ENCODE results near the gene CD63.

- TF ChIP-seq POLR2AphosphoS5 (IDR thresholded peaks at IDR 0.05; ENCODE audit: low read depth, low read length), result no peak
- no peak for TF ChIP-seq SPI1 (IDR thresholded peaks at IDR 0.05; ENCODE audit: low read depth, low read length)
- TF ChIP-seq POLR2A (IDR thresholded peaks at IDR 0.05; ENCODE audit: low read depth, low read length), result no peak
- TF ChIP-seq TAF1 (IDR thresholded peaks at IDR 0.05; ENCODE audit: low read depth, low read length), result no peak
- TF ChIP-seq PAX5 (IDR thresholded peaks at IDR 0.05; ENCODE audit: insufficient read depth, low read length, severe bottlenecking), result no peak
Observed at GRCh38 chr12:55746913-55747231, 18.1 kb upstream of the CD63 start.

Measured in GM12891 (cell line).